ENCODE data around the gene NRARP. TPM values are rescaled to one million over a fixed set of nuclear protein-coding genes. Genes with fewer than 3 reads are reported as not detected.
"Not testable (repeated sequence)": the region's sequence is repeated elsewhere in the genome, so short reads cannot be mapped to it uniquely, and the experiment has no call there.

NRARP gene
- total RNA-seq, 1 experiment from 2014 or later: 32.6 TPM

- Mint-ChIP-seq H3K27me3 (ENCODE audit: unreplicated experiment) (no peaks in the 10 kb centered on the region), H3K4me3 (ENCODE audit: low read depth, unreplicated experiment) (no peak overlapping the region), H3K27ac (ENCODE audit: unreplicated experiment) (no peak overlapping the region), H3K36me3 (ENCODE audit: insufficient read depth, unreplicated experiment) (peaks cover 4% of the 10 kb centered on the region), H3K9me3 (ENCODE audit: low read depth, unreplicated experiment) (no peaks in the 10 kb centered on the region), H3K4me1 (ENCODE audit: low read depth, unreplicated experiment) (no peaks in the 10 kb centered on the region)
- intact Hi-C loops (cut with micrococcal nuclease; ENCODE audit: unreplicated experiment): no loop called here
- no peak for DNase-seq
- BruUV-seq (replicated peaks): no TSS peak
- TF ChIP-seq CTCF (IDR thresholded peaks at IDR 0.05; ENCODE audit: unreplicated experiment): no peak
- CTCF ChIA-PET: no interaction called here
Measured at GRCh38 chr9:137347928-137348327, 45.9 kb upstream of the NRARP start.

- no peaks in the 10 kb centered on the region for H3K4me1 Mint-ChIP-seq (ENCODE audit: low read depth, unreplicated experiment)
- H3K9me3 Mint-ChIP-seq (ENCODE audit: low read depth, unreplicated experiment): no peaks in the 10 kb centered on the region
- TF ChIP-seq CTCF (IDR thresholded peaks at IDR 0.05; ENCODE audit: unreplicated experiment): no peak
- no peak overlapping the region for H3K4me3 Mint-ChIP-seq (ENCODE audit: low read depth, unreplicated experiment)
- intact Hi-C loops (cut with micrococcal nuclease; ENCODE audit: unreplicated experiment): no loop called here
- CTCF ChIA-PET: no interaction called here
- DNase-seq: no peak
- H3K27me3 Mint-ChIP-seq (ENCODE audit: unreplicated experiment): no peaks in the 10 kb centered on the region
- peaks cover 9% of the 10 kb centered on the region for H3K36me3 Mint-ChIP-seq (ENCODE audit: insufficient read depth, unreplicated experiment)
- H3K27ac Mint-ChIP-seq (ENCODE audit: unreplicated experiment): no peak overlapping the region
- no TSS peak for BruUV-seq (replicated peaks)
Measured at GRCh38 chr9:137342482-137342881, 40.4 kb upstream of the NRARP start.

GRCh38 chr9:137341227-137341626 lies 39.2 kb upstream of the NRARP start:
- Mint-ChIP-seq H3K27ac (ENCODE audit: unreplicated experiment) (no peak overlapping the region), H3K36me3 (ENCODE audit: insufficient read depth, unreplicated experiment) (peaks cover 5% of the 10 kb centered on the region), H3K9me3 (ENCODE audit: low read depth, unreplicated experiment) (no peaks in the 10 kb centered on the region), H3K4me3 (ENCODE audit: low read depth, unreplicated experiment) (no peak overlapping the region), H3K27me3 (ENCODE audit: unreplicated experiment) (no peaks in the 10 kb centered on the region), H3K4me1 (ENCODE audit: low read depth, unreplicated experiment) (no peaks in the 10 kb centered on the region)
- DNase-seq: no peak
- intact Hi-C loops (cut with micrococcal nuclease; ENCODE audit: unreplicated experiment): no loop called here
- TF ChIP-seq CTCF (IDR thresholded peaks at IDR 0.05; ENCODE audit: unreplicated experiment): no peak
- no TSS peak for BruUV-seq (replicated peaks)
- CTCF ChIA-PET: no interaction called here

- CTCF ChIA-PET: interaction anchor here (0.7 kb wide), 1 partner anchor 49 kb away, joined by 4 read pairs; no protein-coding TSS in a partner anchor
- H3K9me3 Mint-ChIP-seq (ENCODE audit: low read depth, unreplicated experiment); H3K4me3 Mint-ChIP-seq (ENCODE audit: low read depth, unreplicated experiment); H3K27ac Mint-ChIP-seq (ENCODE audit: unreplicated experiment); H3K36me3 Mint-ChIP-seq (ENCODE audit: insufficient read depth, unreplicated experiment); intact Hi-C loops (cut with micrococcal nuclease; ENCODE audit: unreplicated experiment); BruUV-seq (replicated peaks); H3K27me3 Mint-ChIP-seq (ENCODE audit: unreplicated experiment); H3K4me1 Mint-ChIP-seq (ENCODE audit: low read depth, unreplicated experiment); DNase-seq: not testable (repeated sequence)
Measured at GRCh38 chr9:137339908-137340462, 37.9 kb upstream of the NRARP start.

GRCh38 chr9:137339045-137339907 lies 37.2 kb upstream of the NRARP start:
- no peak for DNase-seq
- intact Hi-C loops (cut with micrococcal nuclease; ENCODE audit: unreplicated experiment): no loop called here
- CTCF ChIA-PET: interaction anchor here (0.7 kb wide), 1 partner anchor 50 kb away, joined by 4 read pairs; no protein-coding TSS in a partner anchor
- H3K4me3 Mint-ChIP-seq (ENCODE audit: low read depth, unreplicated experiment): no peak overlapping the region
- peaks cover 5% of the 10 kb centered on the region for H3K36me3 Mint-ChIP-seq (ENCODE audit: insufficient read depth, unreplicated experiment)
- no TSS peak for BruUV-seq (replicated peaks)
- no peak overlapping the region for H3K27ac Mint-ChIP-seq (ENCODE audit: unreplicated experiment)
- no peaks in the 10 kb centered on the region for H3K4me1 Mint-ChIP-seq (ENCODE audit: low read depth, unreplicated experiment)
- H3K9me3 Mint-ChIP-seq (ENCODE audit: low read depth, unreplicated experiment): no peaks in the 10 kb centered on the region
- no peaks in the 10 kb centered on the region for H3K27me3 Mint-ChIP-seq (ENCODE audit: unreplicated experiment)
- no peak for TF ChIP-seq CTCF (IDR thresholded peaks at IDR 0.05; ENCODE audit: unreplicated experiment)

All from Calu3 (cell line).